Cardiac septum (tissue), 1 donor: ENCODE measurements around the gene PCSK4. TPM values are rescaled to one million over a fixed set of nuclear protein-coding genes. Genes with fewer than 3 reads are reported as not detected.
"Not testable (repeated sequence)": the region's sequence is repeated elsewhere in the genome, so short reads cannot be mapped to it uniquely, and the experiment has no call there.

Source experiments
- DNase-seq: peaks from one replicate; pipeline ENCODE4 v3.0.0-alpha.2; 2020; ENCODE audit warnings: low spot score
- intact Hi-C: fragments of 100-400 bp; cut with DNase I; formaldehyde crosslinking; loops from one replicate; pipeline ENCODE4 v1.14.0; 2022
- long read RNA-seq: library from polyadenylated mRNA; unstranded; transcript quantifications from one replicate; pipeline ENCODE4 v2.0.0, GENCODE V29; 2021
- total RNA-seq: library from RNA; stranded (reverse); fragmentation: NEBNext Ultra II Directional; extraction: Animal tissue kit (Norgen Biotek cat#: 25700); gene quantifications from one replicate; pipeline ENCODE4 v1.2.1, GENCODE V29; 2021
- donor health status: DM: no; HTN: no; CAD: no.

Gene PCSK4
- 1.5 TPM for total RNA-seq
- long read RNA-seq, partial matches to known transcripts = 0 of 1 reads
- long read RNA-seq, other reads (novel, unspliced or antisense) = 1 of 1 reads

GRCh38 chr19:1490311-1491113 lies at the start of gene PCSK4:
Gene PCSK4 (minus strand): TSS chr19:1490350. CDS start chr19:1490346, 4 bp downstream.
- intact Hi-C loops = no loop called here
- peak; percentile 99 for DNase-seq

GRCh38 chr19:1539749-1540148 lies 49.6 kb upstream of the PCSK4 start:
- intact Hi-C loops = loop anchor here (10.0 kb wide), 1 partner anchor 255 kb away; no protein-coding TSS in a partner anchor
- DNase-seq = not testable (repeated sequence)

- intact Hi-C loops = no loop called here
- DNase-seq = no peak
Observed at GRCh38 chr19:1538978-1539377, 48.8 kb upstream of the PCSK4 start.

- intact Hi-C loops = not testable (repeated sequence)
Observed at GRCh38 chr19:1535699-1536098, 45.5 kb upstream of the PCSK4 start.

GRCh38 chr19:1534972-1535371 lies 44.8 kb upstream of the PCSK4 start:
- DNase-seq = no peak
- intact Hi-C loops = no loop called here

More at GRCh38 chr19:1535699-1536098, 45.5 kb upstream of the PCSK4 start:
- DNase-seq = not testable (repeated sequence)

GRCh38 chr19:1533510-1534150 lies 43.5 kb upstream of the PCSK4 start:
- DNase-seq = no peak
- intact Hi-C loops = no loop called here

- intact Hi-C loops = no loop called here
- DNase-seq = no peak
Observed at GRCh38 chr19:1532003-1532402, 41.9 kb upstream of the PCSK4 start.

- DNase-seq = no peak
- intact Hi-C loops = no loop called here
Observed at GRCh38 chr19:1531587-1531986, 41.4 kb upstream of the PCSK4 start.

GRCh38 chr19:1530856-1531255 lies 40.7 kb upstream of the PCSK4 start:
- intact Hi-C loops, DNase-seq: not testable (repeated sequence)

- intact Hi-C loops = no loop called here
- no peak for DNase-seq
Observed at GRCh38 chr19:1529430-1529816, 39.3 kb upstream of the PCSK4 start.

- no peak for DNase-seq
- intact Hi-C loops = no loop called here
Observed at GRCh38 chr19:1528596-1529429, 38.7 kb upstream of the PCSK4 start.

- intact Hi-C loops = no loop called here
- DNase-seq = no peak
Observed at GRCh38 chr19:1527650-1528309, 37.6 kb upstream of the PCSK4 start.

GRCh38 chr19:1526979-1527649 lies 37.0 kb upstream of the PCSK4 start:
- no peak for DNase-seq
- intact Hi-C loops = no loop called here

GRCh38 chr19:1526066-1526778 lies 36.1 kb upstream of the PCSK4 start:
- DNase-seq = no peak
- intact Hi-C loops = no loop called here

- DNase-seq = no peak
- intact Hi-C loops = no loop called here
Observed at GRCh38 chr19:1525343-1525742, 35.2 kb upstream of the PCSK4 start.

GRCh38 chr19:1524972-1525325 lies 34.8 kb upstream of the PCSK4 start:
- no peak for DNase-seq
- intact Hi-C loops = no loop called here

- intact Hi-C loops = no loop called here
- no peak for DNase-seq
Observed at GRCh38 chr19:1524287-1524971, 34.3 kb upstream of the PCSK4 start.
